ENCODE measurements around the gene ALDH3B2. TPM values are rescaled to one million over a fixed set of nuclear protein-coding genes. Genes with fewer than 3 reads are reported as not detected.

Gene ALDH3B2
- total RNA-seq, 1 donor from 2014 or later, result 0.65 TPM

- Histone ChIP-seq H3K27me3 (ENCODE audit: low read depth) (peaks cover 21% of the 10 kb centered on the region), H3K4me3 (no peak overlapping the region), H3K4me1 (no peaks in the 10 kb centered on the region), H3K27ac (no peak overlapping the region), H3K36me3 (no peaks in the 10 kb centered on the region), H3K9me3 (no peaks in the 10 kb centered on the region)
- intact Hi-C loops (cut with DNase I), result no loop called here
- ATAC-seq (no peak), DNase-seq (peak; percentile 45)
- TF ChIP-seq CTCF (IDR thresholded peaks at IDR 0.05), result no peak
These were observed 27.7 kb downstream of the ALDH3B2 start for GRCh38 chr11:67646535-67647336.

- H3K27me3 ChIP-seq (ENCODE audit: low read depth), result peaks cover 27% of the 10 kb centered on the region
- DNase-seq, result no peak
- intact Hi-C loops (cut with DNase I), result no loop called here
- H3K27ac ChIP-seq, result no peak overlapping the region
- no peaks in the 10 kb centered on the region for H3K9me3 ChIP-seq
- H3K36me3 ChIP-seq, result no peaks in the 10 kb centered on the region
- no peaks in the 10 kb centered on the region for H3K4me1 ChIP-seq
- H3K4me3 ChIP-seq, result no peak overlapping the region
- ATAC-seq, result no peak
- TF ChIP-seq CTCF (IDR thresholded peaks at IDR 0.05), result no peak
These were observed 28.6 kb downstream of the ALDH3B2 start for GRCh38 chr11:67645521-67646461.

GRCh38 chr11:67644472-67645418 lies 29.7 kb downstream of the ALDH3B2 start:
- DNase-seq, result no peak
- Histone ChIP-seq H3K9me3 (no peaks in the 10 kb centered on the region), H3K27me3 (ENCODE audit: low read depth) (peaks cover 37% of the 10 kb centered on the region), H3K4me1 (no peaks in the 10 kb centered on the region), H3K4me3 (no peak overlapping the region), H3K36me3 (no peaks in the 10 kb centered on the region), H3K27ac (no peak overlapping the region)
- no peak for ATAC-seq
- intact Hi-C loops (cut with DNase I), result no loop called here
- TF ChIP-seq CTCF (IDR thresholded peaks at IDR 0.05), result no peak

- no peak overlapping the region for H3K4me3 ChIP-seq
- no peak overlapping the region for H3K27ac ChIP-seq
- no peaks in the 10 kb centered on the region for H3K4me1 ChIP-seq
- intact Hi-C loops (cut with DNase I), result no loop called here
- no peak for TF ChIP-seq CTCF (IDR thresholded peaks at IDR 0.05)
- ATAC-seq (no peak), DNase-seq (no peak)
- H3K27me3 ChIP-seq (ENCODE audit: low read depth), result peaks cover 41% of the 10 kb centered on the region
- H3K36me3 ChIP-seq, result no peaks in the 10 kb centered on the region
- H3K9me3 ChIP-seq, result no peaks in the 10 kb centered on the region
These were observed 30.4 kb downstream of the ALDH3B2 start for GRCh38 chr11:67644042-67644441.

Data from lower lobe of right lung (tissue), 2 donors.